ENCODE measurements around the gene RAC2.
A peak's percentile ranks its signal among the peaks of the same experiment; 100 is the strongest.

Gene RAC2

GRCh38 chr22:37276776-37277175 lies 32.7 kb upstream of the RAC2 start:
- no peak for DNase-seq (ENCODE audit: low spot score)
- Histone ChIP-seq H3K27ac (no peak overlapping the region), H3K4me3 (no peak overlapping the region)
- TF ChIP-seq, protein P1, sequence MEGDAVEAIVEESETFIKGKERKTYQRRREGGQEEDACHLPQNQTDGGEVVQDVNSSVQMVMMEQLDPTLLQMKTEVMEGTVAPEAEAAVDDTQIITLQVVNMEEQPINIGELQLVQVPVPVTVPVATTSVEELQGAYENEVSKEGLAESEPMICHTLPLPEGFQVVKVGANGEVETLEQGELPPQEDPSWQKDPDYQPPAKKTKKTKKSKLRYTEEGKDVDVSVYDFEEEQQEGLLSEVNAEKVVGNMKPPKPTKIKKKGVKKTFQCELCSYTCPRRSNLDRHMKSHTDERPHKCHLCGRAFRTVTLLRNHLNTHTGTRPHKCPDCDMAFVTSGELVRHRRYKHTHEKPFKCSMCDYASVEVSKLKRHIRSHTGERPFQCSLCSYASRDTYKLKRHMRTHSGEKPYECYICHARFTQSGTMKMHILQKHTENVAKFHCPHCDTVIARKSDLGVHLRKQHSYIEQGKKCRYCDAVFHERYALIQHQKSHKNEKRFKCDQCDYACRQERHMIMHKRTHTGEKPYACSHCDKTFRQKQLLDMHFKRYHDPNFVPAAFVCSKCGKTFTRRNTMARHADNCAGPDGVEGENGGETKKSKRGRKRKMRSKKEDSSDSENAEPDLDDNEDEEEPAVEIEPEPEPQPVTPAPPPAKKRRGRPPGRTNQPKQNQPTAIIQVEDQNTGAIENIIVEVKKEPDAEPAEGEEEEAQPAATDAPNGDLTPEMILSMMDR (IDR thresholded peaks at IDR 0.05): no peak

GRCh38 chr22:37275622-37276021 lies 31.6 kb upstream of the RAC2 start:
- TF ChIP-seq, protein P1 (IDR thresholded peaks at IDR 0.05): no peak
- no peak overlapping the region for H3K27ac ChIP-seq
- no peak for DNase-seq (ENCODE audit: low spot score)
- H3K4me3 ChIP-seq: no peak overlapping the region

DNA sequence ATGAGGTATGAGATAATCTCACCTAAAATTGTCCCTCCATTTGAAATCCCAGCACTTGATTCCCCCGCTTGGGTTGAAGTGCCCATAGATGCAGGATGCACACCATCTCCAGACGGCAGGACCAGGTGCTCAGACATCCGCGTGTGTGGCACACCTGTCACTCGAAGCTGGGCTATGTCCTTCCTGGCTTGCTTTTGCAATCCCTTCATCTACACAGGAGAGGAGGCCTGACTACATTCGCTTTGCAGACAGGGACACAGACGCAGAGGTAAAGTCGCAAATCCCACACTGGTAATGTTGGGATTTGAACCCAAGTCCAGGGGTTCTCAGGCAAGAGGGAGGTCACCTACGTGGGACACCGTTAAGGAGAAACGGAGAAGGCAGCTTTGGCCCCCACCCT lies 31.1 kb upstream of the RAC2 start:
- no peak overlapping the region for H3K4me3 ChIP-seq
- TF ChIP-seq, protein P1 (IDR thresholded peaks at IDR 0.05): no peak
- H3K27ac ChIP-seq: peak overlapping the region in 1 of 2 donors; percentile 73
- no peak for DNase-seq (ENCODE audit: low spot score)

DNA sequence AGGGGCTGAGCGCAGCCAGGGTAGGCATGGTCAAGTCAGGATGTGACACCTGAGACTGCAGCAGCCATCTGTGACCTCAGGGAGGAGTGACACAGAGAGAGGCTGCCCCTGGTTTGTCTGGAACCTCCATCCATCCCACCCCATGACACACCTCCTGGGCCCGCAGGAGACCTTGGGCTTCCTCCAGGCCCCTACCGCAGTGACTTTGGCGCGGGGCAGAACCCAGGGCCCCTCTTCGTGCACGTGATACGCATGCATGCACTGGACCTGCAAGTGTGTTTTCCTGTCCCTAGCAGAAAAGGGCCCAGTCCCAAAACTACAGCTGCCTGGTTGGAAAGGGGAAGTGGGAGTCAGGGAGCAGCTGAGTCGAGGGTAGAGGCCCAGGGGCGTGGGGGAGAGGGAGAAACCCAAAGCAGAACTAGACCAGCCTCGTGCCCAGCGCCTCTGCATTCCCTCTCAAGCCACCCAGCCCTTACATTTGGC lies 30.4 kb upstream of the RAC2 start:
- TF ChIP-seq, protein P1 (IDR thresholded peaks at IDR 0.05): no peak
- Histone ChIP-seq H3K27ac (peak overlapping the region in 1 of 2 donors; percentile 73), H3K4me3 (no peak overlapping the region)
- no peak for DNase-seq (ENCODE audit: low spot score)

- TF ChIP-seq, protein P1 (IDR thresholded peaks at IDR 0.05): no peak
- Histone ChIP-seq H3K27ac (peak overlapping the region in 1 of 2 donors; percentile 68), H3K4me3 (no peak overlapping the region)
- no peak for DNase-seq (ENCODE audit: low spot score)
Observed at GRCh38 chr22:37273846-37274225, 29.8 kb upstream of the RAC2 start.

GRCh38 chr22:37273126-37273845 lies 29.2 kb upstream of the RAC2 start:
- Histone ChIP-seq H3K4me3 (no peak overlapping the region), H3K27ac (peak overlapping the region in 1 of 2 donors; percentile 68)
- TF ChIP-seq, protein P1 (IDR thresholded peaks at IDR 0.05): no peak
- DNase-seq (ENCODE audit: low spot score): no peak

Measured in coronary artery (tissue), 2 donors.